OCI-LY1 (cell line): Measurements from ENCODE around the gene S100A1.

Source experiments
- H2AFZ ChIP-seq: fragments of 200-600 bp; sonication (generic), shearing (Covaris generic); 2 replicates; pipeline ENCODE4 v1.6.0; 2014; ENCODE audit warnings: antibody characterized with exemption, mild to moderate bottlenecking, low read length
- H3F3A ChIP-seq: fragments of 200-600 bp; sonication (generic), shearing (Covaris generic); 2 replicates; pipeline ENCODE4 v1.6.0; 2014; ENCODE audit warnings: mild to moderate bottlenecking, antibody characterized with exemption, low read length, moderate library complexity; ENCODE audit not compliant: insufficient read depth
- H3K27ac ChIP-seq: fragments of 200-600 bp; sonication (generic); 2 replicates; pipeline ENCODE4 v1.5.1; 2014; ENCODE audit warnings: low read length, mixed run types, mild to moderate bottlenecking, low read depth; ENCODE audit not compliant: poor library complexity, severe bottlenecking
- H3K27me3 ChIP-seq: fragments of 200-600 bp; sonication (generic); 2 replicates; pipeline ENCODE4 v1.6.0; 2014; ENCODE audit warnings: antibody characterized with exemption, mild to moderate bottlenecking, low read length, moderate library complexity; ENCODE audit not compliant: insufficient read depth
- H3K36me3 ChIP-seq: fragments of 200-600 bp; sonication (generic); 2 replicates; pipeline ENCODE4 v1.6.1; 2014; ENCODE audit warnings: mild to moderate bottlenecking, antibody characterized with exemption, low read length, moderate library complexity, mixed read lengths; ENCODE audit not compliant: insufficient read depth
- H3K4me1 ChIP-seq: fragments of 200-600 bp; sonication (generic); 2 replicates; pipeline ENCODE4 v1.5.1; 2014; ENCODE audit warnings: mild to moderate bottlenecking, low read length, moderate library complexity; ENCODE audit not compliant: insufficient read depth, severe bottlenecking
- H3K4me2 ChIP-seq: fragments of 200-600 bp; sonication (generic), shearing (Covaris generic); 2 replicates; pipeline ENCODE4 v1.6.1; 2014; ENCODE audit warnings: low read length
- H3K4me3 ChIP-seq: fragments of 200-600 bp; sonication (generic); 2 replicates; pipeline ENCODE4 v1.5.1; 2014; ENCODE audit warnings: low read length, low read depth, mild to moderate bottlenecking, mixed read lengths; ENCODE audit not compliant: poor library complexity, severe bottlenecking
- H3K79me2 ChIP-seq: fragments of 200-600 bp; shearing (Covaris generic); 2 replicates; pipeline ENCODE4 v1.6.1; 2016; ENCODE audit warnings: mixed run types, low read length, mixed read lengths; ENCODE audit not compliant: insufficient read depth
- H3K9ac ChIP-seq: fragments of 200-600 bp; sonication (generic), shearing (Covaris generic); 2 replicates; pipeline ENCODE4 v1.6.1; 2014; ENCODE audit warnings: mild to moderate bottlenecking, low read length, mixed read lengths
- H3K9me2 ChIP-seq: fragments of 200-600 bp; sonication (generic), shearing (Covaris generic); 2 replicates; pipeline ENCODE4 v1.6.1; 2014; ENCODE audit warnings: low read depth, mild to moderate bottlenecking, low read length, mixed read lengths
- H3K9me3 ChIP-seq: fragments of 200-600 bp; shearing (Covaris generic); 2 replicates; pipeline ENCODE4 v1.6.1; 2014; ENCODE audit warnings: low read length, mixed read lengths
- H4K20me1 ChIP-seq: fragments of 200-600 bp; sonication (generic), shearing (Covaris generic); 2 replicates; pipeline ENCODE4 v1.6.0; 2016; ENCODE audit warnings: mild to moderate bottlenecking, low read length; ENCODE audit not compliant: insufficient read depth
- EZH2 ChIP-seq: fragments of 200-600 bp; sonication (generic), shearing (Covaris generic); IDR thresholded peaks from 2 replicates; pipeline ENCODE4 v1.8.0; 2017; ENCODE audit warnings: borderline replicate concordance, mixed run types, mild to moderate bottlenecking, antibody characterized with exemption, low read length, moderate library complexity, mixed read lengths
- TF ChIP-seq, protein P1 (sequence below): fragments of 200-600 bp; sonication (generic), shearing (Covaris generic); IDR thresholded peaks from 2 replicates; pipeline ENCODE4 v1.5.1; 2017; ENCODE audit warnings: mild to moderate bottlenecking, antibody characterized with exemption, low read length, moderate library complexity, mixed read lengths

The S100A1 gene

DNA sequence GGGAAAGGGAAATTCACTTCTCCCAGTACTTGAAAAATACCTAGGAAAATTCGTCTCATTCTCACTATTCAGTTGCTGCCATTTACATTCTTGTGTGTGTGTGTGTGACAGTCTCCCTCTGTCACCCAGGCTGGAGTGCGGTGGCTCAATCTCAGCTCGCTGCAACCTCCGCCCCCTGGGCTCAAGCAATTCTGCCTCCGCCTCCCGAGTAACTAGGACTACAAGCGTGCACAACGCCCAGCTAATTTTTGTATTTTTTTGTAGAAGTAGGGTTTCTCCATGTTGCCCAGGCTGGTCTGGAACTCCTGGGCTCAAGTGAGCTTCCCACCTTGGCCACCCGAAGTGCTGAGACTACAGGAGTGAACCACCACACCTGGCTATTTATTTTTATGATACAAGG, 31.4 kb downstream of the S100A1 start:
- Histone ChIP-seq H3K4me3 (peak overlapping the region; percentile 83), H4K20me1 (no peaks in the 10 kb centered on the region), H3K4me2 (peak overlapping the region; percentile 75), H3K4me1 (peaks cover 17% of the 10 kb centered on the region), H3K9me2 (no peaks in the 10 kb centered on the region), H3K9me3 (no peaks in the 10 kb centered on the region), H3K27me3 (no peaks in the 10 kb centered on the region), H3F3A (no peaks in the 10 kb centered on the region; the same call in 1 of the 2 replicates), H3K36me3 (peaks cover 41% of the 10 kb centered on the region), H3K79me2 (0 out of 2 replicates have a peak, but pooled peaks cover 7% of the 10 kb centered on the region), H2AFZ (no peak overlapping the region), H3K27ac (no peak overlapping the region), H3K9ac (peak overlapping the region; percentile 87)
- TF ChIP-seq, protein P1, sequence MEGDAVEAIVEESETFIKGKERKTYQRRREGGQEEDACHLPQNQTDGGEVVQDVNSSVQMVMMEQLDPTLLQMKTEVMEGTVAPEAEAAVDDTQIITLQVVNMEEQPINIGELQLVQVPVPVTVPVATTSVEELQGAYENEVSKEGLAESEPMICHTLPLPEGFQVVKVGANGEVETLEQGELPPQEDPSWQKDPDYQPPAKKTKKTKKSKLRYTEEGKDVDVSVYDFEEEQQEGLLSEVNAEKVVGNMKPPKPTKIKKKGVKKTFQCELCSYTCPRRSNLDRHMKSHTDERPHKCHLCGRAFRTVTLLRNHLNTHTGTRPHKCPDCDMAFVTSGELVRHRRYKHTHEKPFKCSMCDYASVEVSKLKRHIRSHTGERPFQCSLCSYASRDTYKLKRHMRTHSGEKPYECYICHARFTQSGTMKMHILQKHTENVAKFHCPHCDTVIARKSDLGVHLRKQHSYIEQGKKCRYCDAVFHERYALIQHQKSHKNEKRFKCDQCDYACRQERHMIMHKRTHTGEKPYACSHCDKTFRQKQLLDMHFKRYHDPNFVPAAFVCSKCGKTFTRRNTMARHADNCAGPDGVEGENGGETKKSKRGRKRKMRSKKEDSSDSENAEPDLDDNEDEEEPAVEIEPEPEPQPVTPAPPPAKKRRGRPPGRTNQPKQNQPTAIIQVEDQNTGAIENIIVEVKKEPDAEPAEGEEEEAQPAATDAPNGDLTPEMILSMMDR = no peak
- no peak for TF ChIP-seq EZH2

DNA sequence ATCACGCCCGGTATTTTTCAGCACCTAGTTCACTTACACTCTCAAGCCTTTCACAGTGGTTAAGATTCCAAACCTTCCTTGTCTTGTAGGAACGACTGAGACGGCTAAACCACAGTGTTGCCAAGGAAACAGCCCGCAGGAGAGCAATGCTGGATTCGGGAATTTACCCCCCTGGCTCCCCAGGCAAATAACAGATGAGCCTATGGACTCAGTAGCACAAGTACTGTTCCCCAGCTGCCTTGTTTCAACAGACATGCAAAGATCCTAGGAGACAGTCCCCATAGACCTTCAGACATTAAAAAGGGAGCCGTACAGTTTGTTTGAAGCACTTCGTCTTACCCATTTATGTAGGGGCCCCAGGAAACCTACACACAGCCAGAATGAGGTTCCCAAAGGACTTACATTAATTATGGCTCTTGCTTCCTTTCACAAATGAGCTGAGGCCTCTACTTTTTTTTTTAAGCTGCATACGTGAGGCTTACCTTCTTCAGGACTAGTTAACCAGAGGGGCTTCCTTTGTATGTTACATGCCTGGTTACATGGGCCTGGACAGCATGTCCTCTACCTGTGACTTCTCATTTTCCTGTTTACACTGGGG, 33.0 kb downstream of the S100A1 start:
- H3K9ac ChIP-seq = no peak overlapping the region
- TF ChIP-seq, protein P1 = no peak
- no peak for TF ChIP-seq EZH2
- no peaks in the 10 kb centered on the region for H3K9me3 ChIP-seq
- H3K9me2 ChIP-seq = no peaks in the 10 kb centered on the region
- H3K4me2 ChIP-seq = no peak overlapping the region
- H3K36me3 ChIP-seq = peaks cover 57% of the 10 kb centered on the region
- no peak overlapping the region for H2AFZ ChIP-seq
- no peaks in the 10 kb centered on the region for H4K20me1 ChIP-seq
- H3K27ac ChIP-seq = no peak overlapping the region
- no peak overlapping the region for H3K4me3 ChIP-seq
- peaks cover 17% of the 10 kb centered on the region for H3K4me1 ChIP-seq
- 0 out of 2 replicates have a peak, but pooled peaks cover 7% of the 10 kb centered on the region for H3K79me2 ChIP-seq
- H3K27me3 ChIP-seq = no peaks in the 10 kb centered on the region
- peaks cover 3% of the 10 kb centered on the region; the same call in 1 of the 2 replicates for H3F3A ChIP-seq

DNA sequence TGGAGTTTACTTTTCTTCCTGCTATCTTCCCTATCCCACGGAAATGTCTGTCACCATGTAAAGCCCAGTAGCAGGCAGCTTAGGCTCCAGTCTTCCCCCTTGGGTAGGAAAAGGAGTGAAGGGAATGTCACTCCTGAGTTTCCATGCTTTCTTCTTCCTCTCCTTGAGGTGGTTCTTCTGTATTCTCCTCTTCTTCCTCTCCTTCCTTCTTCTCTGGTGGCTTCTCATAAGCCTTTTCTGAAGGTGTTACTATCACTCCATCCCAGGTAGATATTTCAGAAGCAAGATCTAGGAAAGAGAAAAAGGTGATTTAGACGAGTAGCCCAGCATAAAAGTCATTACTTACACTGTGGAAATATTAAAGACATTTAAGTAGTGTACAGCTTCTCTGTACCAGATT, 34.0 kb downstream of the S100A1 start:
- Histone ChIP-seq H3K36me3 (peaks cover 67% of the 10 kb centered on the region), H3K27ac (no peak overlapping the region), H2AFZ (no peak overlapping the region), H3K4me3 (no peak overlapping the region), H4K20me1 (no peaks in the 10 kb centered on the region), H3K4me2 (no peak overlapping the region), H3K9me2 (no peaks in the 10 kb centered on the region), H3K9ac (no peak overlapping the region), H3K9me3 (no peaks in the 10 kb centered on the region), H3K4me1 (peaks cover 17% of the 10 kb centered on the region), H3K79me2 (0 out of 2 replicates have a peak, but pooled peaks cover 7% of the 10 kb centered on the region), H3K27me3 (no peaks in the 10 kb centered on the region), H3F3A (peaks cover 3% of the 10 kb centered on the region; the same call in 1 of the 2 replicates)
- TF ChIP-seq, protein P1 = no peak
- no peak for TF ChIP-seq EZH2
